ENCODE measurements around the gene PPFIA2.

Gene PPFIA2

DNA sequence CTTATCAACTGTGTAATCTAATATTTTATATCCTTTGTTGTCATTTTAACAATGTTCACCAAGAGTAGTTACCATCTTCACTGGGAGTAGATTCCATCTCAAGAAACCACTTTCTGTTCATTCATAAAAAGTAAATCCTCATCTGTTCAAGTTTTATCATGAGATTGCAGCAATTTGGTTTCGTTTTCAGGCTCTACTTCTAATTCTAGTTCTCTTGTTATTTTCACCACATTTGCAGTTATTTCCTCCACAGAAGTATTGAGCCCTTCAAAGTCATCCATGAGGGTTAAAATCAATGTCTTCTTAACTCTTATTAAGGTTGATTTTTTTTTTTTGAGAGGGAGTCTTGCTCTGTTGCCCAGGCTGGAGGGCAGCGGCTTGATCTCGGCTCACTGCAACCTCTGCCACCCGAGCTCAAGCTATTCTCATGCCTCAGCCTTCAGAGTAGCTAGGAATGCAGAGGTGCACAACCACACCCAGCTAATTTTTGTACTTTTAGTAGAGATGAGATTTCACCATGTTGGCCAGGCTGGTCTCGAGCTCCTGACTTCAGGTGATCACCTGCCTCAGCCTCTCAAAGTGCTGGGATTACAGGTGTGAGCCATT, 404.7 kb downstream of the PPFIA2 start:
- DNase-seq (ENCODE audit: low read depth), result no peak

DNA sequence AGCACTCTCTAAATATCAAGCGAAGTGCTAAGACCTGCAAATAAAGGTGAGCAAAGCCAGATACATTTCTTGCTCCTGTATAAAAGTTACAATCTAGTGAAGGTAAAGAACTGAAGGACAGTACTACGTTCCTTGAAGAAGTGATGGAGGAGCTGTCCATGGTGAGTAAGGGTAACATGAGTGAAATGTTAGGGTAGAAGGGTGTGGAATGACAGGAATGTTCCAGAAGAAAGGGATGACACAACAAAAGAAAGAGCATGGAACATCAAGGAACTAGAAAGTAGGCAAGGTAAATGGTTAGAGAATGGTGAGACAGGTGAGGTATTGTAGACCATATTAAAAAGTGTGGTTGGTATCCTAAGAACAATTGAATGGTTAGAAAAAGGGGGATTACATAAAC, 408.8 kb downstream of the PPFIA2 start:
- DNase-seq (ENCODE audit: low read depth), result no peak

DNA sequence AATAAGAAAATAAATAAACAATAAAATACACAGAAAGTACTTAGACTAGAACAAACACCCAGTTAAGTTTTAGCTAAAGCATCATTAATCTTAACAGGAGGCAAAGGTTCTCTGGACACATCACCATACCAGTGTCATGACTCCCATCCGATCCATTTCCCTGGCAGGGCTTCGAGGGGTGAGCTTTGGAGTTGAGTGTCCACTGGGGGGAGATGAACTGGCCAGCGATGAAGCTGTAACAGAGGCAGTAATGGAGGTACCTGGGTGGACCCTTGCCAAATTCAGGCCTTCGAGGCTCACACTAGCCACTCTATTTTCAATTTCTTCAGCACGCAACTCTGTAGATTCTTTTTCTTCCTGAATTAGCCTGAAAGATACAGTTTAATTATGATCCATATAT, 411.7 kb downstream of the PPFIA2 start:
- no peak for DNase-seq (ENCODE audit: low read depth)

GRCh38 chr12:81340910-81341309, 418.2 kb downstream of the PPFIA2 start:
- no peak for DNase-seq (ENCODE audit: low read depth)

GRCh38 chr12:81339071-81339470, 420.1 kb downstream of the PPFIA2 start:
- no peak for DNase-seq (ENCODE audit: low read depth)

DNA sequence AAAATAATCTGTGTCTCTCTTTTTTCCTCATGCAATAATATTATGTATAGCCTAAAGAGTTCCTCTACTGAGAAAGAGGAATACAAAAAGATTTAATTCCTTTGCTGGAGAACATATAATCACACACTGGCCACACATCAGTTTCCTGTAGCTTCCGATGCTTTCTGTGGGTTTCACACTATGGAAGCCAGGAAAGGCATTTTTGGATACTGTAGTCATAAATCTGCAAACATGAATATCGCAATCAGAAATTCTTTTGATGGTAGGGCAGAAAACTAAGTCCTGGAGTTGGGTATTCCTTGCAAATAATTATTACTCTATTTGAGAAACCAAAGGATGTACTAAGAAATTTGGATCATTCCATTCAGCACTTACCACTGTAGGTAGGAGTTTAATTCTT, 421.3 kb downstream of the PPFIA2 start:
- no peak for DNase-seq (ENCODE audit: low read depth)

DNA sequence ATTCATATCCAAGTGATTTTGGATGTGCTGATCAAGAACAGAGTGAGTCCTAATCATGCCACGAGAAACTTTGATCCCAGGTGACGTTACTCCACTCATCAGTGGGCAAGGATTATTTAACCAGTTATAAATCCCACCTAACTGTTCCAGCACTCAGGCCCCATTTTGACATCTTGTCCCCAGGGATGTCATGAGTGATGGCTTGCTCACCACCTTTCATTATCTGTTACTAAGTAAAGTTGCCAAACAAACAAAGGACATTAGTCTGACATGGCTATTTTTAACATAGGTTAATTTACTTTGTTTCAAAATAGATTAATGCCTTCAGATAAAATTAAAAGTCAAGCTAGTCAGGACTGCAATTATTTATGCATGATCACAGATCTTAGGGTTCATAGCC, 425.3 kb downstream of the PPFIA2 start:
- DNase-seq (ENCODE audit: low read depth), result no peak

DNA sequence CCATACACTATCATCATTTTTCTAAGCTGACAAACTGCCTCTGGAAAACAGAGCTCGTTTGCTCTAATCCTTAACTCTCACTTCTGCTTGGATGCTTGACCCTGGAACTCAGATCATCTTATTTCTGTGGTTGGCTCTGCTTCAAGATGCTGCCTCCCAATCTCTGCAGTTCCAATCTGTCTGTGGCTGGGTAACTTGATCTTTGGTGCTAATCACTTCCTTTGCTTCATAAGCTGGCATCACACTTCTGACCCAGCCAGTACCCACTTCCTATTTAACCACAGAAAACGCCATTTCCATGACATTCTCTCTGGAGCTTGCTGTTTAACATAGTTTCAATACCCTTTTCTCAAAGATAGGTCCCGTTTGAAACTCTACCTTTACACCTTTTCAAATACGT, 427.1 kb downstream of the PPFIA2 start:
- no peak for DNase-seq (ENCODE audit: low read depth)

DNA sequence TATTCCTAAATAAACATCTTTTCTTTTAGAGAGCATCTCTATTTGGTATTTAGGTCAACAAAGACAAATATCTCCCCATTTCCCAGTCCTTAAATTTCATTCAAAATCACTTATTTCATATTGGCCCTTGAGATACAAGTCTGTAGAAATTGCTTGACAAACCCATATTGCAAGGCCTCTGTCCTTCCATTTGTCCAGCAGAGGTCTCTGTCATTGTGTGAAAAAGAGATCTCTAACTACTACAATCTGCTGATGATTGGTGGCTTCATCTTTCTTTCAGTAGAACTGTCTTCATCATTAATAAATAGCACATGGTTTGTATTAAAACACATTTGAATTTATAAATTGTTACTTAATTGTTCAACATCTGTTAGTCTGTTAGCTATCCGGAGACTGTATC, 428.7 kb downstream of the PPFIA2 start:
- DNase-seq (ENCODE audit: low read depth), result no peak

- DNase-seq (ENCODE audit: low read depth), result no peak
Measured at GRCh38 chr12:81329085-81329484, 430.1 kb downstream of the PPFIA2 start.

DNA sequence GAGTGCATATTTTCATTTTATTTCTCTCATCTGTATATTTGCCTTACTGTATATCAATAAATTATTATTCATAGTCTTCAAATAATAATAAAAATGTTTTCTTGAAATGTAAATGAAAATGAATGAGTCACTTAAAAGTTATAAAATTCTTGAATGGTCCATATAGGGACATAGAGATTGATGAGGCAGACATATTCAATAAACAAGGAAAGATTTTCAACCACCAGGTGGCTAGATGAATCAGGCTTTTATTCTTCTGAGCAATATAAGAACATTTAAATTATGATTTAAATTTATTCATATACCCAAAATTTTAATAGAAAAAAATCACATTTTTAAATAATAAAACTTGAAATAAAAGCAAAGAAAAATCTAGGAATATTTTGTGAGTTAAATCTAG, 431.7 kb downstream of the PPFIA2 start:
- no peak for DNase-seq (ENCODE audit: low read depth)

GRCh38 chr12:81325086-81325485, 434.1 kb downstream of the PPFIA2 start:
- no peak for DNase-seq (ENCODE audit: low read depth)

DNA sequence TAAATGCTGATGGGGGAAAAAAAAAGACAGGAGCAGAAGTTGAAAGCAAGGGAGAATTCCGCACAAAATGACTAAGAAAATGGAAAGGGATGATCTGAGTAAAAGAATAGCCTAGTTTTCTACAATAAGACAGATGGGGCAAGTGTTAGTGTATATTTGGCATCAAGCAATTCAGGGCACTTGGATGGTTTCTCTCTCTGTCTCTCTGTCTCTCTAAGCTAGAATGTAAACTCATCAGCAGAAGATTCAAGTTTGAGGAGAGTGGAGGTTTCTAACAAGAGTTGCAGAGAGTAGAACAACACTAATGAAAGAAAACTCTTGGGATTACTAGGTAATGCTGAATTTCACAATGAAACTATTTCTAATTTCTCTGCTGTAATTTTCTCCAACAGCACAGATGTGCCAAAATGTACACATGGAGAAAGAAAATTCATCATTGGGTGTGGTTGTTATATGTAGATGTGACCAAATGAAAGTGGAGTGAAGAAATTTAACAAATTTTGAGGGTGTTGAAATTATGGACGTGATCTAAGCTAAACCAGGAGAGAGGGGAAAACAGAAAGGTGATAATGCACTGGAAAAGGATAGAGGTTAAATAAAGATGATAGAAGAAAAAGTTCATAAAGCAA, 444.1 kb downstream of the PPFIA2 start:
- DNase-seq (ENCODE audit: low read depth), result no peak

GRCh38 chr12:81303935-81304334, 455.2 kb downstream of the PPFIA2 start:
- DNase-seq (ENCODE audit: low read depth), result no peak

DNA sequence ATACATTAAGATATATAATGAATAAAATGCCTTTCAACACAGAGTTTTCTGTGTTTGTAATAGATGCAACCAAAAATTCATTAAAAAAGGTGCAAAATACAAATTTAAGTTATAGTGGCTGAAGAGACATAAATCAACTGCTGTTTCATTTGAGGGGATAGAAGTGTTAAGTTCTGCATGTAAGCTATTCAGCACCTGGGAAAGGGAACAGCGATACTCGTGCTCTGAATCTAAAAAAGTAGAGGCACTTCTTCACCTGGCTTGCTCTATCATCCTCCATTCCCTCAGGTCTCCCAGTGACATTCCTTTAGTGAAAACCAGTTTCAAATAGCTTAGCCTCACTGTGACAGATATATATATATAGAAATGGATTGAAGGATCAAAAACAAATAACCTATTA, 458.7 kb downstream of the PPFIA2 start:
- DNase-seq (ENCODE audit: low read depth), result no peak

DNA sequence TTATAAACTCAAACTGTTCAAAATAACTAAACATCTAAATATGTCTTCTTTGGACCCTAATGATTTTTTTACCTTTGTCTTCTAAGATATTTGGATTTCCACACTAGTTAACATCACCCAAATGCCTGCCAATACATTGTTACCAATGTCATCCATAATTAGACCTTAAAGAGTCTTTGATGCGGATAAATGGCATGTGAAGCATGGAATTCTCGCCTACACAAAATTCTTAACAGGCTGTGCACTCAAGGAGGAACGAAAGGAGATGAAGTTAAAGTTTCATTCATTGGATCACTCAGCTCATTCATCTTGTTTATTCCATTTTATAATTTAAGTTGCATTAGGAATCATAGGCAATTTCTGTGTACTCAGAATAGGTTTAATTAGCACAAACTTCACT, 461.5 kb downstream of the PPFIA2 start:
- no peak for DNase-seq (ENCODE audit: low read depth)

DNA sequence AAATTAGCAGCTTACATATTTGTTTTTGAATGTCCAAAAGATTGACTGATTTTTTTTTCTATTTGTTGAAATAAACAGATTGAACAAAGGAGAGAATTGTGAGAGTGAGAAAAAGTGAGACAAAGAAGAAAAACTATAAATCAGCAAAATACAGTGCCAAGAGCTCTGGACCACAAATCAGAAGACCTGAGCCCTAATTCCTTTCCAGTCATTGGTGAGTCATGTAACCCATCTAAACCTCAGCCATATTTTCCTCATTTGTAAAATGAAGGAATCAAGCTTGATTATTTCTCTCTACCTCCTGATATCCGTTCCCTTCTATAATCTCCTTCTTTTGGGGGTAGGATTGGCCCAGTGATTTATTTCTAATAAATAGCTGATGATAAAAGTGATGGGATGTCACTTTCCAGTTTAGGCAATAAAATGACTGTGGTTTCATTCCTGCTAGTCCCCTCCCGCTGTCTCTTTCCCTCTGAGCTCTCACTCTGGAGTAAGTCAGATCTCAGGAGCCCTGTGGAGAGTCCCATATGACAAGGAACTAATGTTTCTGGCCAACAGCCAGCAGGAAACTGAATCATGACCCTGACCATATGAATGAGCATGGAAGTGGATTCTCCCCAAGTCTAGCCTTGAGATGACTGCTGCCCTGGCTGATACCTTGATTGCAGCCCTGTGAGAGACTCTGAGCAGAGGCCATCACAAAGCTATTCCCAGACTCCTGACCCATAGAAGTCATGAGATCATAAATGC, 462.4 kb downstream of the PPFIA2 start:
- DNase-seq (ENCODE audit: low read depth), result no peak

GRCh38 chr12:81295251-81295650, 463.9 kb downstream of the PPFIA2 start:
- DNase-seq (ENCODE audit: low read depth), result no peak

DNA sequence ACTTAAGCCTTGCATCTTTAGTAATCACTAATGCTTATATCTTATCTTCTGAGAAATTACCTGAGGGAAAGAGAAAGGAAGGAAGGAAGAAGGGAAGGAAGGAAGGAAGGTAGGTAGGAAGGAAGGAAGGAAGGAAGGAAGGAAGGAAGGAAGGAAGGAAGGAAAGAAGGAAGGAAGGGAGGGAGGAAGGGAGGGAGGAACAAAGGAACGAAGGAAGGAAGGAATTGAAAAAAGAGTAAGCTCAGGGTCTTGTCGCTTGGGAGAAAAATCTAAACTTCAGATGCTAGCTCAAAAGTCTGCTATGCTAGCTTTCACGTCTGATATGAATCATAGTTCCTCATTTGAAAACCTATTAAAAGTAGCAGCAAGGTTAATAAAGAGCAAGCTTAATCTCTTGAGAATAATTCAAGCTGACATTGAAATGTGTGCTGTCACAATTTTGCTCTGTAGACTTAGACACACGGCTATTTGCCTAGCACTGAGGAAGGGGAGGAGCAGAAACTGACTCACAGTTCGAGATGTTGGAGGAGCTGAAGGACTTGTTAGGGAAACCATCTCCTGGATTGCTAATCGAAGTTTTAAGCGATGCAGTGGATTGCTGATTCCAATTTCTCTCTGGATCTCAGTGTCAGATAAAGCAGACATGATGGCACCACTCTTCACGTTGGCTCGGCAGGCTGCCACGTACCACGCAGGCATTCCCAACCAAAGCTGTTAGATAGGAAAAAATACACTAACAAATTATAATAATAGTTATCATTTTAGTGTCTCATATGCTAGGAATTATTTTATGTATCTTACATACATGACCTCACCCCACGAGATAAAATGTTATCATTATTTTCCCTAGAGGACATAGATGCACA, 464.6 kb downstream of the PPFIA2 start:
- no peak for DNase-seq (ENCODE audit: low read depth)

DNA sequence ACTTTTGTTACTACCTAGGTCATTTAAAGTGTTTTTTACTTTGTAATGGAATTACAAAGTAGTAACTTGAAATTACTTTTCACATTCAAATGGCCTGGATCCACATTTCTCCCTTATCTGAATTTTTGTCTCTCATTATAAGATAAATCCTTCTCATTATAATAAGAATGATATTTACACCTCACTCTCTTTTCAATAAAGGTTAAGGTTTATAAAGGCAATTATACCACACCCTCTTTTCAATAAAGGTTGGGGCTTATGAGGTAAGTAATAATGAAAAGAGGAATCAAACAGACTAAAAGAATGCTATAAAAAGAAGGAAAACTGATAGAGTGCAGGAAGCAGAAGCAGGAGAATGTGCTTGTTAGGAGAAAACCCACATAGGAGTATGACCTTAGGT, 470.5 kb downstream of the PPFIA2 start:
- DNase-seq (ENCODE audit: low read depth), result no peak

DNA sequence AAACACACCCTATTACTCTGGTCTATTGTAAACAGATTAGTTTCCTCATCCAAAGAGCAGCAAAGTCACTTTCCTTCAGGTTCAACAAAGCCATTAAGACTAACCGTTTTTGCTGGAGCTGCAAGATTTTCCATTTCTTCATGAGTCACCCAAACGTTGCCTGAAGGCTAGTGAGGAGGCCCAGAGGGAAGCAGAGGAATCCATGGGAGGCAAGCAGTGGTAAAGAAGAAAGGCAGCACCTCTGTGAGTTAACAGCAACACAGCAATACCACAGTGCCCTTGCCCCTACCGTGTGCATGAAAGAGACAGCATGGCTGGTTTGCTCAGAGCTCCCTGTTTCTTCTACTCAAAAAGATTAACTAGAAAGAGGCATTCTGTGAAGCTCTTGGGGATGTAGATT, 475.0 kb downstream of the PPFIA2 start:
- no peak for DNase-seq (ENCODE audit: low read depth)

- DNase-seq (ENCODE audit: low read depth), result no peak
Measured at GRCh38 chr12:81274637-81275529, 484.3 kb downstream of the PPFIA2 start.
